ENCODE data around the gene EEF1A2. TPM values are rescaled to one million over a fixed set of nuclear protein-coding genes. Genes with fewer than 3 reads are reported as not detected.

EEF1A2 gene
- total RNA-seq, 4 donors from 2014 or later, result 1.1 to 1.5 TPM; not detected in 2

DNA sequence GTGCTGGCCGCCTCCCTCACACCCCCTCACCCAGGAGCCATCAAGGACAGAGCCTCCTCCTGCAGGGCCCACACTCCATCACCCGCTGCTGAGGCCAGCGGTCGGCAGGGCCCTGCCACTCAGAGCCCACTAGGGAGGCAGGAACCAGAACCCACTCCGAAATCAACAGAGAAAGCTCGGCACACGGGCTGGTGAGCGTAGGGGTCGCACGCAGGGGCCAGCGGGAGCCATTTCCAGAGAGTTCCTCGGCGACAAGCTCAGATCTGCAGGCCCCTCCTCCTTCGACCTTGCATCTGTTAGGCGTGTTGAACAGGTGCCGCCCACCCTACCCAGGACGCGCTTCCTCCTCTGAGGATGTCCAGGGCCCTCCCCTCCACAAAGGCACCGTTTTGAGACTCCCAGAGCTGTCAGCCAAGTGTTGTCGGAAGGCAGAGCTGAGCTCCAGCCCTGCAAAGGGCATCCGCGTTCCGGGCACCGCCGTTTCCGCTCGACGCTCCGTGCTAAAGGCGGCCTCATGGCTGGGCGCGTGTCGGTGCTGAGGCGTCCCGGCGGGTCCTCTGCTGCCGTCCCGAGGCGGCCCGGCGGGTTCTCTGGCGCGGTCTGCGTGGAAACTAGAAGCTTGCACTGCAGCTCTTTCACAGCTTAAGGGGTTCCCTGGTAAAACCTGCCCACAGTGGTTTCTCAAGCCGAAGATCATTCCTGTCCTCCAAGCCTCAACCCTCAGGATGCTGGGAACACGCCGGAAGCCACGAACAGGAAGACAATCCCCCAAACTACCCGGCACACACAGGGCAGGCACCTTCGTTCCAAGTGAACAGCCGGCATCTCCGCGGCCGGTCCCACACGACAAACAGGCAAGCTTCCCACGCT is 33.3 kb downstream of the EEF1A2 start:
- no peak overlapping the region for H3K4me3 ChIP-seq
- no peaks in the 10 kb centered on the region for H3K4me1 ChIP-seq
- no peak for TF ChIP-seq POLR2A (IDR thresholded peaks at IDR 0.05)
- TF ChIP-seq, protein P1, sequence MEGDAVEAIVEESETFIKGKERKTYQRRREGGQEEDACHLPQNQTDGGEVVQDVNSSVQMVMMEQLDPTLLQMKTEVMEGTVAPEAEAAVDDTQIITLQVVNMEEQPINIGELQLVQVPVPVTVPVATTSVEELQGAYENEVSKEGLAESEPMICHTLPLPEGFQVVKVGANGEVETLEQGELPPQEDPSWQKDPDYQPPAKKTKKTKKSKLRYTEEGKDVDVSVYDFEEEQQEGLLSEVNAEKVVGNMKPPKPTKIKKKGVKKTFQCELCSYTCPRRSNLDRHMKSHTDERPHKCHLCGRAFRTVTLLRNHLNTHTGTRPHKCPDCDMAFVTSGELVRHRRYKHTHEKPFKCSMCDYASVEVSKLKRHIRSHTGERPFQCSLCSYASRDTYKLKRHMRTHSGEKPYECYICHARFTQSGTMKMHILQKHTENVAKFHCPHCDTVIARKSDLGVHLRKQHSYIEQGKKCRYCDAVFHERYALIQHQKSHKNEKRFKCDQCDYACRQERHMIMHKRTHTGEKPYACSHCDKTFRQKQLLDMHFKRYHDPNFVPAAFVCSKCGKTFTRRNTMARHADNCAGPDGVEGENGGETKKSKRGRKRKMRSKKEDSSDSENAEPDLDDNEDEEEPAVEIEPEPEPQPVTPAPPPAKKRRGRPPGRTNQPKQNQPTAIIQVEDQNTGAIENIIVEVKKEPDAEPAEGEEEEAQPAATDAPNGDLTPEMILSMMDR (IDR thresholded peaks at IDR 0.05), result no peak
- no peak for DNase-seq
- no peaks in the 10 kb centered on the region for H3K9me3 ChIP-seq
- H3K27ac ChIP-seq, result no peak overlapping the region
- intact Hi-C loops (cut with DNase I; ENCODE audit: low total_unique reads), result no loop called here
- no peaks in the 10 kb centered on the region for H3K27me3 ChIP-seq
- no peaks in the 10 kb centered on the region for H3K36me3 ChIP-seq

- intact Hi-C loops (cut with DNase I; ENCODE audit: low total_unique reads), result no loop called here
- Histone ChIP-seq H3K4me1 (no peaks in the 10 kb centered on the region), H3K9me3 (no peaks in the 10 kb centered on the region), H3K36me3 (no peaks in the 10 kb centered on the region), H3K27me3 (no peaks in the 10 kb centered on the region), H3K27ac (no peak overlapping the region), H3K4me3 (no peak overlapping the region)
- TF ChIP-seq, protein P1 (IDR thresholded peaks at IDR 0.05), result no peak
- no peak for TF ChIP-seq POLR2A (IDR thresholded peaks at IDR 0.05)
- DNase-seq, result no peak
These were observed 34.6 kb downstream of the EEF1A2 start for GRCh38 chr20:63464289-63464635.

GRCh38 chr20:63463400-63464288 is 35.2 kb downstream of the EEF1A2 start:
- no peak for DNase-seq
- H3K27ac ChIP-seq, result no peak overlapping the region
- intact Hi-C loops (cut with DNase I; ENCODE audit: low total_unique reads), result no loop called here
- H3K36me3 ChIP-seq, result no peaks in the 10 kb centered on the region
- TF ChIP-seq, protein P1 (IDR thresholded peaks at IDR 0.05), result no peak
- TF ChIP-seq POLR2A (IDR thresholded peaks at IDR 0.05), result no peak
- H3K9me3 ChIP-seq, result no peaks in the 10 kb centered on the region
- H3K4me3 ChIP-seq, result no peak overlapping the region
- H3K27me3 ChIP-seq, result no peaks in the 10 kb centered on the region
- H3K4me1 ChIP-seq, result no peaks in the 10 kb centered on the region

GRCh38 chr20:63462244-63462643 is 36.6 kb downstream of the EEF1A2 start:
- H3K4me3 ChIP-seq, result no peak overlapping the region
- no peaks in the 10 kb centered on the region for H3K27me3 ChIP-seq
- no peaks in the 10 kb centered on the region for H3K4me1 ChIP-seq
- H3K9me3 ChIP-seq, result no peaks in the 10 kb centered on the region
- intact Hi-C loops (cut with DNase I; ENCODE audit: low total_unique reads), result no loop called here
- TF ChIP-seq POLR2A (IDR thresholded peaks at IDR 0.05), result no peak
- TF ChIP-seq, protein P1 (IDR thresholded peaks at IDR 0.05), result no peak
- DNase-seq, result no peak
- no peaks in the 10 kb centered on the region for H3K36me3 ChIP-seq
- no peak overlapping the region for H3K27ac ChIP-seq

Measured in uterus (tissue), 4 donors.